ENCODE measurements around the gene ACTR3. TPM values are rescaled to one million over a fixed set of nuclear protein-coding genes. Genes with fewer than 3 reads are reported as not detected.

Gene ACTR3
- total RNA-seq, 1 donor from 2014 or later = 117 TPM

GRCh38 chr2:113872201-113872600 is 17.7 kb upstream of the ACTR3 start:
- DNase-seq (no peak), ATAC-seq (no peak)
- intact Hi-C loops (cut with micrococcal nuclease) = no loop called here

GRCh38 chr2:113873867-113874266 is 16.0 kb upstream of the ACTR3 start:
- DNase-seq (no peak), ATAC-seq (no peak)
- intact Hi-C loops (cut with micrococcal nuclease) = no loop called here

- DNase-seq = no peak
- intact Hi-C loops (cut with micrococcal nuclease) = no loop called here
- ATAC-seq = no peak
Observed at GRCh38 chr2:113875135-113875534, 14.8 kb upstream of the ACTR3 start.

- DNase-seq (peak; percentile 38), ATAC-seq (peak; percentile 56)
- intact Hi-C loops (cut with micrococcal nuclease) = no loop called here
Observed at GRCh38 chr2:113876503-113877387, 13.1 kb upstream of the ACTR3 start.

GRCh38 chr2:113877711-113878598 is 11.9 kb upstream of the ACTR3 start:
- intact Hi-C loops (cut with micrococcal nuclease) = no loop called here
- DNase-seq = no peak
- ATAC-seq = peak; percentile 63

- intact Hi-C loops (cut with micrococcal nuclease) = no loop called here
- DNase-seq = no peak
- no peak for ATAC-seq
Observed at GRCh38 chr2:113878743-113879142, 11.1 kb upstream of the ACTR3 start.

- ATAC-seq (peak; percentile 74), DNase-seq (no peak)
- intact Hi-C loops (cut with micrococcal nuclease) = no loop called here
Observed at GRCh38 chr2:113879457-113879856, 10.4 kb upstream of the ACTR3 start.

GRCh38 chr2:113886479-113887008 is 3.3 kb upstream of the ACTR3 start:
- ATAC-seq = no peak
- DNase-seq = no peak
- intact Hi-C loops (cut with micrococcal nuclease) = no loop called here

- ATAC-seq (no peak), DNase-seq (no peak)
- intact Hi-C loops (cut with micrococcal nuclease) = no loop called here
Observed at GRCh38 chr2:113887009-113887792, 2.7 kb upstream of the ACTR3 start.

- intact Hi-C loops (cut with micrococcal nuclease) = no loop called here
- ATAC-seq (no peak), DNase-seq (peak; percentile 53)
Observed at GRCh38 chr2:113888641-113889470, 1.0 kb upstream of the ACTR3 start.

- intact Hi-C loops (cut with micrococcal nuclease) = no loop called here
- peak; percentile 29 for ATAC-seq
- peak; percentile 61 for DNase-seq
Observed at GRCh38 chr2:113890253-113891235, 655 bp downstream of the ACTR3 start.

- intact Hi-C loops (cut with micrococcal nuclease) = no loop called here
- DNase-seq (no peak), ATAC-seq (no peak)
Observed at GRCh38 chr2:113891265-113891959, 1.5 kb downstream of the ACTR3 start.

GRCh38 chr2:113892004-113892710 is 2.3 kb downstream of the ACTR3 start:
- intact Hi-C loops (cut with micrococcal nuclease) = no loop called here
- no peak for ATAC-seq
- no peak for DNase-seq

- DNase-seq = no peak
- ATAC-seq = no peak
- intact Hi-C loops (cut with micrococcal nuclease) = no loop called here
Observed at GRCh38 chr2:113894156-113894743, 4.4 kb downstream of the ACTR3 start.

- ATAC-seq = no peak
- no peak for DNase-seq
- intact Hi-C loops (cut with micrococcal nuclease) = no loop called here
Observed at GRCh38 chr2:113895301-113895700, 5.4 kb downstream of the ACTR3 start.

Data from left ventricle myocardium superior (tissue), 1 donor.